Measurements from ENCODE around the gene FAAH.

GRCh38 chr1:46363121-46363520 is 31.0 kb upstream of the FAAH start:
- TF ChIP-seq POLR2A (IDR thresholded peaks at IDR 0.05; ENCODE audit: low read depth, low read length), result no peak
- TF ChIP-seq POLR2AphosphoS5 (IDR thresholded peaks at IDR 0.05; ENCODE audit: low read depth, low read length), result no peak
